ENCODE data around the gene THOP1.

Gene THOP1

GRCh38 chr19:2819540-2820111, 34.3 kb downstream of the THOP1 start, which contains the start of gene ZNF554:
ZNF554 (plus strand) TSS chr19:2819868; CDS start chr19:2820072, 204 bp downstream.
- TF ChIP-seq ZNF274 (IDR thresholded peaks at IDR 0.05; ENCODE audit: low read depth, low read length): no peak
- H3K4me3 ChIP-seq (ENCODE audit: low read length): peak within 1 kb of the TSS; percentile 75

GRCh38 chr19:2820112-2820702, 34.9 kb downstream of the THOP1 start:
- H3K4me3 ChIP-seq (ENCODE audit: low read length): peak overlapping the region; percentile 75
- TF ChIP-seq ZNF274 (IDR thresholded peaks at IDR 0.05; ENCODE audit: low read depth, low read length): no peak

GRCh38 chr19:2822846-2823245, 37.5 kb downstream of the THOP1 start:
- no peak for TF ChIP-seq ZNF274 (IDR thresholded peaks at IDR 0.05; ENCODE audit: low read depth, low read length)
- H3K4me3 ChIP-seq (ENCODE audit: low read length): no peak overlapping the region

GRCh38 chr19:2823646-2824045, 38.3 kb downstream of the THOP1 start:
- no peak overlapping the region for H3K4me3 ChIP-seq (ENCODE audit: low read length)
- no peak for TF ChIP-seq ZNF274 (IDR thresholded peaks at IDR 0.05; ENCODE audit: low read depth, low read length)

GRCh38 chr19:2824129-2824528, 38.8 kb downstream of the THOP1 start:
- no peak for TF ChIP-seq ZNF274 (IDR thresholded peaks at IDR 0.05; ENCODE audit: low read depth, low read length)
- H3K4me3 ChIP-seq (ENCODE audit: low read length): no peak overlapping the region

- TF ChIP-seq ZNF274 (IDR thresholded peaks at IDR 0.05; ENCODE audit: low read depth, low read length): no peak
- no peak overlapping the region for H3K4me3 ChIP-seq (ENCODE audit: low read length)
Measured at GRCh38 chr19:2827022-2827421, 41.7 kb downstream of the THOP1 start.

GRCh38 chr19:2827840-2828489, 42.7 kb downstream of the THOP1 start:
- TF ChIP-seq ZNF274 (IDR thresholded peaks at IDR 0.05; ENCODE audit: low read depth, low read length): no peak
- no peak overlapping the region for H3K4me3 ChIP-seq (ENCODE audit: low read length)

- TF ChIP-seq ZNF274 (IDR thresholded peaks at IDR 0.05; ENCODE audit: low read depth, low read length): peak; percentile 99
Measured at GRCh38 chr19:2834294-2834871, 49.1 kb downstream of the THOP1 start.

GRCh38 chr19:2837430-2837829, 52.1 kb downstream of the THOP1 start:
- TF ChIP-seq ZNF274 (IDR thresholded peaks at IDR 0.05; ENCODE audit: low read depth, low read length): no peak
- H3K4me3 ChIP-seq (ENCODE audit: low read length): no peak overlapping the region

More at GRCh38 chr19:2834294-2834871, 49.1 kb downstream of the THOP1 start:
- H3K4me3 ChIP-seq (ENCODE audit: low read length): no peak overlapping the region

- peak within 1 kb of the TSS; percentile 83 for H3K4me3 ChIP-seq (ENCODE audit: low read length)
- no peak for TF ChIP-seq ZNF274 (IDR thresholded peaks at IDR 0.05; ENCODE audit: low read depth, low read length)
Measured at GRCh38 chr19:2840794-2841791, 55.8 kb downstream of the THOP1 start, which contains the start of gene ZNF555. ZNF555 (plus strand) TSS chr19:2841475; CDS start chr19:2841573, 98 bp downstream.

GRCh38 chr19:2841855-2842574, 56.7 kb downstream of the THOP1 start:
- TF ChIP-seq ZNF274 (IDR thresholded peaks at IDR 0.05; ENCODE audit: low read depth, low read length): no peak
- peak overlapping the region; percentile 83 for H3K4me3 ChIP-seq (ENCODE audit: low read length)

- no peak overlapping the region for H3K4me3 ChIP-seq (ENCODE audit: low read length)
- TF ChIP-seq ZNF274 (IDR thresholded peaks at IDR 0.05; ENCODE audit: low read depth, low read length): no peak
Measured at GRCh38 chr19:2845107-2845506, 59.8 kb downstream of the THOP1 start.
